ENCODE measurements around the gene LGR6.
"Not testable (repeated sequence)": the region's sequence is repeated elsewhere in the genome, so short reads cannot be mapped to it uniquely, and the experiment has no call there.

Gene LGR6

DNA sequence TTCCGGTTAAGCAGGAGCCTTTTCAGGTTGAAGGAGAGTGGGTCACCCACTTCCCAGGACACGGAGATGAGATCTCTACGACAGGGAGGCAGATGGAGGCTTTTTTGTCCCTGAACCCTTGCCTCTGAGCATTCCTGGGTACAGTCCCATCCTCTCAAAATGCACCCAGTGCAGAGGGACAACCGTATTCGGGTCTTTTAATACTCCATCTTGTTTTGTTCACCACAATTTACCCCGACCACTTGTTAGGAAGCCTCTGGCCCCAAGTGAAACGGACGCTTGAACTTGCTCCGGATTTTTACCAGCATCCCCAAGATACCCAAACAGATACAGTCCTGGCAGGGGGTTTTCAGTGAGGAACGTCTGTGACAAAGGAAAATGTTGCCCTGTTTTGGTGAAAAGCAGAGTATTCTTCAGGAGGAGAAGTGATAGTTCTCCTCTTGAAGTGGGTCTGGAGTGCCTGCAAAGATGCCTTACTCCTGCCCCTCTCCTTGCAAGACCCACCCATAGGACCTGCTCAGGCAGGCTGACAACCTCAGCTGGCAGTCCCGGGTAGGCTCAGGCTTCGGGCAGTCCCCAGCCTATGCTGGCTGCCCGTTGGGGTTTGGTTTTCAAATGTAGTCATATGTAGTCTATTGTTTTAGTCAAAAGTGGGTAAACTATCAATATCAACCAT, 48.4 kb upstream of the LGR6 start:
- TF ChIP-seq SNAI2 (CRISPR knock-in tag; IDR thresholded peaks at IDR 0.05) (no peak), ZFP30 (CRISPR knock-in tag; IDR thresholded peaks at IDR 0.05) (no peak), ARNTL (CRISPR knock-in tag; IDR thresholded peaks at IDR 0.05; ENCODE audit: borderline replicate concordance, low read depth) (no peak)
- peak; percentile 49 for ATAC-seq

DNA sequence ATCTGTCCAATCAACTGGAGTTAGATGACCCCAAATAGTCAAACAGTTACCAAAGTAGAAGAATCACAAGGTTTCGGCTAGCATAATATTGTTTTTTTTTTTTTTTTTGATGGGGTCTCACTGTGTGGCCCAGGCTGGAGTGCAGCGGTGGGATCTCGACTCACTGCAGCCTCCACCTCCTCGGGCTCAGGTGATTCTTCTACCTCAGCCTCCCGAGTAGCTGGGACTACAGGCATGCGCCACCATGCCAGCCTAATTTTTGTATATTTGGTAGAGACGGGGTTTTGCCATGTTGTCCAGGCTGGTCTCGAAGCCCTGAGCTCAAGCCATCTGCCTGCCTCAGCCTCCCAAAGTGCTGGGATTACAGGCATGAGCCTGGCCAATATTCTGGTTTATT, 47.9 kb upstream of the LGR6 start:
- not testable (repeated sequence) for ATAC-seq

DNA sequence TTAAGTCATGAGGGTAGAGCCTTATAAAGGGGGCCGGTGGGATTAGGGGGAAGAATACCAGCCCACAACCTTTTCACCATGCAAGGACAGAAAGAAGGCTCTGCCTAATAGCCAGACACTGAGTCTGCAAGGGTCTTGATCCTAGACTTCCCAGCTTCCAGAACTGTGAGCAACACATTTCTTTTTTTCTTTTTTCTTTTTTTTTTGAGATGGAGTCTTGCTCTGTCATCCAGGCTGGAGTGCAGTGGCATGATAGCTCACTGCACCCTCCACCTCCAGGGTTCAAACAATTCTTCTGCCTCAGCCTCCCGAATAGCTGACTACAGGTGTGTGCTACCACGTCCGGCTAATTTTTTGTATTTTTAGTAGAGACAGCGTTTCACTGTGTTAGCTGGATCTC, 47.3 kb upstream of the LGR6 start:
- no peak for ATAC-seq
- TF ChIP-seq ISL1 (CRISPR knock-in tag; IDR thresholded peaks at IDR 0.05) (no peak), SNAI2 (CRISPR knock-in tag; IDR thresholded peaks at IDR 0.05) (no peak), ZFP3 (CRISPR knock-in tag; IDR thresholded peaks at IDR 0.05) (no peak), BACH2 (CRISPR knock-in tag; IDR thresholded peaks at IDR 0.05; ENCODE audit: borderline replicate concordance) (no peak), RARB (CRISPR knock-in tag; IDR thresholded peaks at IDR 0.05) (no peak), ZC3H10 (CRISPR knock-in tag; IDR thresholded peaks at IDR 0.05) (no peak), TCF4 (CRISPR knock-in tag; IDR thresholded peaks at IDR 0.05; ENCODE audit: borderline replicate concordance) (no peak), ESRRG (CRISPR knock-in tag; IDR thresholded peaks at IDR 0.05) (no peak)
- TF ChIP-seq, protein P1, sequence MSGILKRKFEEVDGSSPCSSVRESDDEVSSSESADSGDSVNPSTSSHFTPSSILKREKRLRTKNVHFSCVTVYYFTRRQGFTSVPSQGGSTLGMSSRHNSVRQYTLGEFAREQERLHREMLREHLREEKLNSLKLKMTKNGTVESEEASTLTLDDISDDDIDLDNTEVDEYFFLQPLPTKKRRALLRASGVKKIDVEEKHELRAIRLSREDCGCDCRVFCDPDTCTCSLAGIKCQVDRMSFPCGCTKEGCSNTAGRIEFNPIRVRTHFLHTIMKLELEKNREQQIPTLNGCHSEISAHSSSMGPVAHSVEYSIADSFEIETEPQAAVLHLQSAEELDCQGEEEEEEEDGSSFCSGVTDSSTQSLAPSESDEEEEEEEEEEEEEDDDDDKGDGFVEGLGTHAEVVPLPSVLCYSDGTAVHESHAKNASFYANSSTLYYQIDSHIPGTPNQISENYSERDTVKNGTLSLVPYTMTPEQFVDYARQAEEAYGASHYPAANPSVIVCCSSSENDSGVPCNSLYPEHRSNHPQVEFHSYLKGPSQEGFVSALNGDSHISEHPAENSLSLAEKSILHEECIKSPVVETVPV (CRISPR knock-in tag; IDR thresholded peaks at IDR 0.05) = no peak

DNA sequence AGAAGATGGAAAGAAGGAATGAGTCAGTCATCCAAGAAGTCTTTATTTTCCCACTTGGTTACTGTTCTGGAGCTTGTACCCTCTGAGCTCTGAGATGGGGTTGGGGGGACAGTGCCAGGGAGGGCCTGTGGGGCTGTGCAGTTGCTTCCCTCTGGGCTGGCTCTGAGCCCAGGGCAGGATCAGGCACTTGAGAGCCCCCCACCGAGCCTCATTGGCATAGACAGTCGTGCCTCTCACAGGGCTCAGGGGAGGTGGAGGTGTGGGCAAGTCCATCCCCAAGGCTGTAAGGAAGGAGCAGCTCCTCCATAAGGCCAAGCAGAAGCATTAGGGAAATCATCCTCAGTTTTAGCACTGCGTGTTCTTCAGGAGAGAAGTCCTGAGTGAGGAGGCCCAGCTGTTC, 46.6 kb upstream of the LGR6 start:
- ATAC-seq = no peak
- TF ChIP-seq, protein P2, sequence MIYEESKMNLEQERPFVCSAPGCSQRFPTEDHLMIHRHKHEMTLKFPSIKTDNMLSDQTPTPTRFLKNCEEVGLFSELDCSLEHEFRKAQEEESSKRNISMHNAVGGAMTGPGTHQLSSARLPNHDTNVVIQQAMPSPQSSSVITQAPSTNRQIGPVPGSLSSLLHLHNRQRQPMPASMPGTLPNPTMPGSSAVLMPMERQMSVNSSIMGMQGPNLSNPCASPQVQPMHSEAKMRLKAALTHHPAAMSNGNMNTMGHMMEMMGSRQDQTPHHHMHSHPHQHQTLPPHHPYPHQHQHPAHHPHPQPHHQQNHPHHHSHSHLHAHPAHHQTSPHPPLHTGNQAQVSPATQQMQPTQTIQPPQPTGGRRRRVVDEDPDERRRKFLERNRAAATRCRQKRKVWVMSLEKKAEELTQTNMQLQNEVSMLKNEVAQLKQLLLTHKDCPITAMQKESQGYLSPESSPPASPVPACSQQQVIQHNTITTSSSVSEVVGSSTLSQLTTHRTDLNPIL (CRISPR knock-in tag; IDR thresholded peaks at IDR 0.05; ENCODE audit: low read depth) = no peak
- no peak for TF ChIP-seq ESRRG (CRISPR knock-in tag; IDR thresholded peaks at IDR 0.05)
- no peak for TF ChIP-seq ARNTL (CRISPR knock-in tag; IDR thresholded peaks at IDR 0.05; ENCODE audit: borderline replicate concordance, low read depth)
- TF ChIP-seq, protein P1 (CRISPR knock-in tag; IDR thresholded peaks at IDR 0.05) = no peak
- no peak for TF ChIP-seq OSR1 (CRISPR knock-in tag; IDR thresholded peaks at IDR 0.05)
- TF ChIP-seq ZNF70 (CRISPR knock-in tag; IDR thresholded peaks at IDR 0.05) = no peak
- no peak for TF ChIP-seq ZNF8 (CRISPR knock-in tag; IDR thresholded peaks at IDR 0.05)
- TF ChIP-seq GLIS3 (CRISPR knock-in tag; IDR thresholded peaks at IDR 0.05) = no peak
- TF ChIP-seq ZFP3 (CRISPR knock-in tag; IDR thresholded peaks at IDR 0.05) = no peak
- TF ChIP-seq RARB (CRISPR knock-in tag; IDR thresholded peaks at IDR 0.05) = no peak
- no peak for TF ChIP-seq TOX (CRISPR knock-in tag; IDR thresholded peaks at IDR 0.05; ENCODE audit: borderline replicate concordance)
- no peak for TF ChIP-seq ZFP30 (CRISPR knock-in tag; IDR thresholded peaks at IDR 0.05)
- no peak for TF ChIP-seq ZNF565 (CRISPR knock-in tag; conservative IDR thresholded peaks at IDR 0.05; ENCODE audit: low read depth)
- no peak for TF ChIP-seq ISL1 (CRISPR knock-in tag; IDR thresholded peaks at IDR 0.05)
- TF ChIP-seq BACH2 (CRISPR knock-in tag; IDR thresholded peaks at IDR 0.05; ENCODE audit: borderline replicate concordance) = no peak
- no peak for TF ChIP-seq TCF4 (CRISPR knock-in tag; IDR thresholded peaks at IDR 0.05; ENCODE audit: borderline replicate concordance)

DNA sequence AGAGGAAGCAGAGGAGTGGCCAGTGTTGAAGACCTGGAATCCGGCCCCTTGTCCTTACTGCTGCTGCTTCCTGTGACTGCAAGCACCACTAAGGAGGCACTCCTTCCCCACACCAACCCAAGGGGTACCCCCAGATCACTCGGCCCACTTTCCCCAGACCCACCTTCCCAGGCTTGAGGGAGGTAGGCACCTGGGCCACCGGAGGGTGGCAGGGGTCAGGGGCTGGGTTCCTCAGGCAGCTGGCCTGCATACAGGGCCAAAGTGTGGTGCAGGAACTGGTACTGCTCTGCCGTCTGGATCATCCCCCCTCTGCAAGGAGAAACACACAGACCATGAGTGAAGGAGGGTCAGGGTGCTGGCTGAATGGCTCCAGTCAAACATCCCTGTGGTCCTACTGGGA, 45.2 kb upstream of the LGR6 start:
- TF ChIP-seq ESRRG (CRISPR knock-in tag; IDR thresholded peaks at IDR 0.05) = no peak
- ATAC-seq = no peak

DNA sequence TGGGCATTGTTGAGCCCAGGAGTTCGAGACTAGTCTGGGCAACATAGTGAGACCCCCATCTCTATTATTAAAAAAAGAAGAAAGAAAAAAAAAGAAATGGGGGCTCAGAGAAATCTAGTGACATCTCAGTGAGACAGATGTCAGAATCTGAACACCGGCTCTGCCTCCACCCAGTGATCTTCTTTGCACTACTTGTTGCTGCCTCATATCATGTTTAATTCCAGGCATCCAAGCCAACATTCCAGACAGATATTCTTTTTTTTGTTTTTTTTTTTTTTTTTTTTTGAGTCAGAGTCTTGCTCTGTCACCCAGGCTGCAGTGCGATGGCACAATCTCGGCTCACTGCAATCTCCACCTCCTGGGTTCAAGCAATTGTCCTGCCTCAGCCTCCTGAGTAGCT, 44.0 kb upstream of the LGR6 start:
- no peak for ATAC-seq
- TF ChIP-seq TOX (CRISPR knock-in tag; IDR thresholded peaks at IDR 0.05; ENCODE audit: borderline replicate concordance) = no peak
- TF ChIP-seq RARB (CRISPR knock-in tag; IDR thresholded peaks at IDR 0.05) = no peak
- TF ChIP-seq ARNTL (CRISPR knock-in tag; IDR thresholded peaks at IDR 0.05; ENCODE audit: borderline replicate concordance, low read depth) = no peak
- TF ChIP-seq, protein P1 (CRISPR knock-in tag; IDR thresholded peaks at IDR 0.05) = no peak
- TF ChIP-seq GLIS3 (CRISPR knock-in tag; IDR thresholded peaks at IDR 0.05) = no peak
- no peak for TF ChIP-seq CSDC2 (CRISPR knock-in tag; IDR thresholded peaks at IDR 0.05)
- TF ChIP-seq ZC3H10 (CRISPR knock-in tag; IDR thresholded peaks at IDR 0.05) = no peak
- TF ChIP-seq PPARA (CRISPR knock-in tag; IDR thresholded peaks at IDR 0.05; ENCODE audit: borderline replicate concordance) = no peak
- TF ChIP-seq ZNF8 (CRISPR knock-in tag; IDR thresholded peaks at IDR 0.05) = no peak
- TF ChIP-seq ZFP30 (CRISPR knock-in tag; IDR thresholded peaks at IDR 0.05) = no peak
- TF ChIP-seq ESRRG (CRISPR knock-in tag; IDR thresholded peaks at IDR 0.05) = no peak
